ENCODE results near the gene KIF24.
"Not testable (repeated sequence)": the region's sequence is repeated elsewhere in the genome, so short reads cannot be mapped to it uniquely, and the experiment has no call there.

The KIF24 gene

DNA sequence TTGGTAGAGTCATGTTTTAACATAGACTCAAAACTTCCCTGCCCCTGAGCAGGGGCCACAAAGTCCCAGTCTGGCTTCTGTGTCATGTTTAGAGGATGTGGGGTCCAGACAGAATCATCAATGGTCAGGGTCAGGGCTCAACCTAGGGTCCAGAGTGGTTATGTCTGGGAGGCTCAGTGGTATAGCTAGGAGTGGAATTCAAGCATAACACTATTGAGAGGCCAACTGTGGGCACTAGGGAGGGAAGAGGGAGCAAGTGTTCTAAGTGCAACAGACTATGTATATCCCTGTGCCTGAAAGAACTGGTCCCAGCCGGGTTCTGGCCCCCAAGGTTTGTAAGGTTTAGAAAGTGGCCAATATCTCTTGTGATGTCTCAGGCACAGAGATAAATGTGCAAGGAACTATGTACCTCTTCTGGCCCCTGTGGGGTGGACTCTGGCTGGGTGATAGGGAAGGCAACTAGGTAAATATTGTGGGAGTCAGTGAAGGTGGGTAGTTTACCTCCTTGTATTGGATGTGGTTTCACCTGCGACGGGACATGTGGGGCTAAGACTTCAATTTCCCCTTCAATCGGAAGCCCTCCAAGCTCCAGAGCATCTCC lies 33.6 kb upstream of the KIF24 start:
- DNase-seq = no peak

GRCh38 chr9:34352957-34353356 lies 23.9 kb upstream of the KIF24 start:
- not testable (repeated sequence) for DNase-seq

DNA sequence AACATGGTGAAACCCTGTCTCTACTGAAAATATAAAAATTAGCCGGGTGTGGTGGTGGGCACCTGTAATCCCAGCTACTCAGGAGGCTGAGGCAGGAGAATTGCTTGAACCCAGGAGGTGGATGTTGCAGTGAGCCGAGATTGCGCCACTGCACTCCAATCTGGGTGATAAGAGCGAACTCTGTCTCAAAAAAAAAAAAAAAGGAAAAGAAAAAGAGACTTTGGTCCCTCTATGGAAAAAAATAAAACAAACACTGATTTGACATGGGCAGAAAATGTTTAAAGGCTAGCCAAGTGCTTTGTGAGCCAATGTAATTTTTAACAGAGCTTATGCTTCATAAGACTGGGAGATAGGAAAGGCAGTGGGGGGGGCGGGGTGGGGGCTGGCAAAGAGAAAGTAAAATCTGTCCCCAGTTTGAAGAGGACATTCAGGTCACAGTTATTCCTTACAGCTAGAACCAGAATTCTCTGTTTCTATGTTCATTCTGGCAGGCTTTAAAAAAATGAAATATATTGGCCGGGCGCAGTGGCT lies 23.1 kb upstream of the KIF24 start:
- DNase-seq = not testable (repeated sequence)

DNA sequence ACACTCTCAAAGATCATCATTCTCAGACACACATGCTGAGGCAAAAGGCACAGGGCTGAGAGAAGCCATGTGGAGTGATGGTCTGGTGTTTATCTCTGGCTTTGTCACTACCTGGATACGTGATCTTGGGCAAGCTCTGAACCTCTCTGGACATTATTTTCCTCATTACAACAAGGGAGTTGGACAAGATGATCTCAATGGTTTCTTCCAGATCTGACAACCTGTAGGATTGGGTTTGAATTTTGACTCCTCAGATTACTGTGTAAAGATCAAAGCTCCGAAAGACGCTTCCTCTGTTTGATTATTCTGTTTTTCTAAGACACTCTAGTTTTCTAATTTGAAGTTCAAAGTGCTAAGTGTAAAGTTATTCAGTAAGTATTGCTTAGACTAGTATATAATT lies 20.3 kb upstream of the KIF24 start:
- no peak for DNase-seq

- DNase-seq = no peak
These were observed 18.7 kb upstream of the KIF24 start for GRCh38 chr9:34347800-34348158.

DNA sequence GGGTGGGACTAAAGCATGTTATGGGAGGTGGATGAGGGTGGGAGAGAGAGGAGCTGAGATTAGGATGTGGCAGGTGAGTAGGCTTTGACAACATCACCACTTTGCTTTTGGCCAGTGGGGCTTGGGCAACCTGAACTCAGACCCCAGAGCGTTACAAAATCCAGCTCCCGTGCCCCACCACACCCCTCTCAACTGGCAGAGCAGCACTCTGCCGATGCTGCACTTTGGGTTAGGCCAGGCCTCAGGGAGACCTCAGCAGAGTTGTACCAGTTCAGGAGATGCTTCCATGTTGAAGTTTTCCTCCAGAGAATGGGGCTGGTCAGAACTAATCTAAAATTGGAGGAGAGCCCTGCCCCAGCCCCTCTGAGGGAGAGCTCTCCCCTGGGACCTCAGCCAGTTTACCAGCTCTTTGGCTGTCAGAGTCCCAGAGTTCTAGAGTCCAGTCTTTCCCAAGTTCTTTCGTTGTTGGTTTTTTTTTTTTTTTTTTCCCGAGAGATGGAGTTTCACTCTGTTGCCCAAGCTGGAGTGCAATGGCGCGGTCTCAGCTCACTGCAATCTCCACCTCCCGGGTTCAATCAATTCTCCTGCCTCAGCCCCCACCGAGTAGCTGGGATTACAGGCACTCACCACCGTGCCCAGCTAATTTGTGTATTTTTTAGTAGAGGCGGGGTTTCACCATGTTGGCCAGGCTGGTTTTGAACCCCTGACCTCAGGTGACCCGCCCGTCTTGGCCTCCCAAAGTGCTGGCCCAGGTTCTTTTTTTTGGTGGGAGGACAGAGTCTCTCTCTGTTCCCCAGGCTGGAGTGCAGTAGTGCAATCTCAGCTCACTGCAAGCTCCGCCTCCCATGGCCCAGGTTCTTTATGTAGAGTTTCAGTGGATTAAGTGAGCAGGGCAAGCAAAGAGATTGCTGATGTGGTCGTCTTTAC lies 18.1 kb upstream of the KIF24 start:
- DNase-seq = no peak

GRCh38 chr9:34343605-34344004 lies 14.5 kb upstream of the KIF24 start:
- no peak for DNase-seq

GRCh38 chr9:34343090-34343489 lies 14.0 kb upstream of the KIF24 start:
- DNase-seq = no peak

DNA sequence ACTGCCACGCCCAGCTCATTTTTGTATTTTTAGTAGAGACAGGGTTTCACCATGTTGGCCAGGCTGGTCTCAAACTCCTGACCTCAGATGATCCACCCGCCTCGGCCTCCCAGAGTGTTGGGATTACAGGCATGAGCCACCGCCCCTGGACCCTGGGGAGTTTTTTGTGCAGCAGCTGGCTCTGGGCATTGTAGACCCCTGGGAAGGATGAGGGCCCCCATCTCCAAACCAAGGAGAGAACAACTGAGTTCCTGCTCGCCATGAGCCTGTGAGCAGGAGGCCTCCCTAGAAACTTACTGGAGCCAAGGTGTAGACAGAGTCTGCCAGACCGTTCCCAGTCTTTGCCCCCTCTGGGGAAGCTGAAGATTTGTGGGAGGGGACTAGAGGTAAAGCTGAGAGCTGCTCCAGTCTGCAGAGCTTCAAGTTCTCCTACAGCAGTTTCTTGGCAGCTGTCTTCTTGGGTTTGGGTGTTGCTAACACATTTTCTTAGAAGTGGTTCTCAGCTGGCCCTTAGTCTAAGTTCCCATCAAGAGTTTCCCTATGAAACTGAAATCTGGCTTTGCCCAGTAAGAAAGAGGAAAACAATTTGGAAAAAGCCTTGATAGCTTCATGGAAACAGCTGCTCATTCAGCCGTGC lies 12.7 kb upstream of the KIF24 start:
- DNase-seq = no peak

DNA sequence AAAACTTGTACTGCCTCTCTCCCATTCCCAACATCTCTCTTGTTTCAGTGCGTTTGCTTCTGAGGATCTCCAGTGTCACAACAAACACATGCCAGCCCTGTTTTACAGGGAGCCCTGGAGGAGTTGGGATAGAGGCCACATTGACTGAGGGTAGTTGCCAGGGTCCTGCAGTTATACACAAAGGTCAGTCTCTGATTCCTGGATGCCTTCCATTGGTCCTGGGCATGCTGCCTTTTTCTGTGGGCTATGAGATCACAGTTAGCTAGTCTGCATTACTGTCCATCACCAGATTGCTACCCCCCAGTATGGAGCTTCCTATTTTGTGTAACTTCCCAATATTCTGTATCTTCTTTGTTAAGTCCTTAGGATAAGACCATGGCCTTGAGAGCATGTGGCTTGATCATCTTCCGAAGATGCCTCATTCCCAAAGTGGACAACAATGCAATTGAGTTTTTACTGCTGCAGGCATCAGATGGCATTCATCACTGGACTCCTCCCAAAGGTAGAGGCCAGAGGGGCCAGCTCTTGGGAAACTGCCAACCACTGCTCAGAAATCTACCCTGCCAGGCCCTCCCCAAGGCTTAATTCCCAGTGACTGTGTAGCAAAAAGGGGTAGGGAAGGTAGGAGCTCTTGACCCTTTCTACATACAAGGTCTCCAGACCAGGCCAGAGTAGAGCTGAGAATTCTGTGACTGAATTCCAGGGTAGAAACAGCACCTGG lies 9.8 kb upstream of the KIF24 start:
- DNase-seq = no peak

DNA sequence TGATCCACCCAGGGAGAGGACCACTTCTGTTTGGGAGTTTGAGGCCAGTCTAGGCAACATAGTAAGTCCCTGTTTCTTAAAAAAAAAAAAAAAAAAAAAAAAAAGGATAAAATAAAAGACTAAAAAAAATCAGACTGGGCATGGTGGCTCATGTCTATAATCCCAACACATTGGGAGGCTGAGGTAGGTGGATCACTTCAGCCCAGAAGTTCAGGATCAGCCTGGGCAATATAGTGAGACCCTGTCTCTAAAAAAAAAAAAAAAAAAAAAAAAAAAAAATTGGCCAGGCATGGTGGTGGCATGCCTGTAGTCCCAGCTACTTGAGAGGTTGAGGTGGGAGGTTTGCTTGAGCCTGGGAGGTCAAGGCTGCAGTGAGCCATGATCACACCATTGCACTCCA lies 9.0 kb upstream of the KIF24 start:
- DNase-seq = not testable (repeated sequence)

DNA sequence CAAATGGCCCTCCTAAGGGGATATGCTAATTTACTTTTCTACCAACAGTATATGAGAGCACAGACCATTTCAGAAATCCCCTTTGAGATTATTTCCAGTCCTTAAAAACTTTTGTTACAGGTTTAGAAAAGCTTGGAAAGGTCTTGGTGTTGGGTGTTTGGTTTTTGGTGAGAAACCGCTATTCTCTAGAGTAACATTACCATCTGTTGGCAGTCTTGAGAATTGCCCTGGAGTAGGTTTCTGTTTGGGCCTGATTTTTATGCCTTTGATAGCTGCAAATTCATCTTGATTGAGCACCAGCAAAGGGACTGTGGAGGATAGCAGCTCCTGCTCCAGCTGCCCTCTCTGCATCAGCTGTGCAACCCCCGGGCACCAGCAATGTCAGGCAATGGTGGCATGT lies 8.3 kb upstream of the KIF24 start:
- no peak for DNase-seq

- DNase-seq = no peak
These were observed 6.3 kb upstream of the KIF24 start for GRCh38 chr9:34335376-34335775.

DNA sequence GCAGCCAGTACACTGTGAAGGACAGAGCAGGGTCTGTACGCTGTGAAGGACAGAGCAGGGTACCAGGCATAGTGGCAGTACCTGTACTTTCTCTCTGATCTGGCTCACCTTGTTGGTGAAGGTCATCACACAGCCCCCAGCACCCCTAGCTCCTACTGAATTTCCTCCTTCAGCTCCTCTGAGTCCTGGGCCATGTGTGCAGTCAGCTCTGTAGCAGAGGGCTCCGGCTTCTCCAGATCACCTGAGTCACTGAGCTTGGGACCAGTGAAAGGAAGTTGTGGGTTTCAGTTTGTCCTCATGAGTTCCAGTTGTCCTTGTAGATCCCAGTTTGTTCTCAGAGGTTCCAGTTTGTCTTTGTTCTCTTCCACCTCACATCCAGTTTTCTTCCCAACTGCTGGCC lies 5.8 kb upstream of the KIF24 start:
- no peak for DNase-seq

DNA sequence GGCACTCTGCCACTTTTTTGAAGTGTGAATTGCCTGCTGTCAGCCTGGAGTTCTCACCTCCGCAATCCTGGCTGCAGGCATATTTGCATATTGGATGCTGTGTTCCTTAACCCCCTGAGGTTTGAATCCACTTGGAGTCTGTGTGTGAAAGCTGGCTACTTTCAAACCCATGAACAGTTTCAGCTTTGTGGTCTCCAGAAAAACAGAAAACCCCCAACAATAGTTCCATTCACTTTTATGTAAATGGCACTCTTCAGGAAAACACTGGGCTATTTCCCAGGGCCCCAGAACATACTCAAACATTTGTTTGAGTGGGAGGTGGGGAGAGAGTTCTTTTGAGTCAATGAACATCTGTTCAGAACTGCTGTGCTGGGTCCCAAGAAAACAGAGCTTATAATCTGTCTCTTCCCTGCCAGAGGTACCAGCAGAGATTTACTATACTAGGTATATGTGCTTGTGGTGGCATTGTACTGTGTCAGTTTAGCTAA lies 5.3 kb upstream of the KIF24 start:
- no peak for DNase-seq

DNA sequence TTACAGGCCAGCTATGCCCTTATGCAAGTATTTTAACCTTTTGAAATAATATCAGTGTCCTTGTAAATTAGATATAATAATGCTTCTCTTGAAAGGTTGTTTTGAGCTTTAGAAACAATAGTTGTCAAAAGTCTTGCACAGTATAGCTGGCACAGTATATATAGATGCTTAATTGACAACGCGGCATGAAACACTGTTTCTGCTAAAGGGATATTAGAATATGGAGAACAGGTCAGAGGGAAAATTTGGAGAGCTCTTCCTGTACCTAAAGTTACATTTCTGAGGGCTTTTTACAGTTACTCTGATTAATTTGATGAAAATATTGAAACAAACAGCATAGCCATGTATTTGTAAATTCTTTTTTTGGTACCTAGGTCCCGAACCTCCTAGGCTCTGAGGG lies 4.8 kb upstream of the KIF24 start:
- no peak for DNase-seq

DNA sequence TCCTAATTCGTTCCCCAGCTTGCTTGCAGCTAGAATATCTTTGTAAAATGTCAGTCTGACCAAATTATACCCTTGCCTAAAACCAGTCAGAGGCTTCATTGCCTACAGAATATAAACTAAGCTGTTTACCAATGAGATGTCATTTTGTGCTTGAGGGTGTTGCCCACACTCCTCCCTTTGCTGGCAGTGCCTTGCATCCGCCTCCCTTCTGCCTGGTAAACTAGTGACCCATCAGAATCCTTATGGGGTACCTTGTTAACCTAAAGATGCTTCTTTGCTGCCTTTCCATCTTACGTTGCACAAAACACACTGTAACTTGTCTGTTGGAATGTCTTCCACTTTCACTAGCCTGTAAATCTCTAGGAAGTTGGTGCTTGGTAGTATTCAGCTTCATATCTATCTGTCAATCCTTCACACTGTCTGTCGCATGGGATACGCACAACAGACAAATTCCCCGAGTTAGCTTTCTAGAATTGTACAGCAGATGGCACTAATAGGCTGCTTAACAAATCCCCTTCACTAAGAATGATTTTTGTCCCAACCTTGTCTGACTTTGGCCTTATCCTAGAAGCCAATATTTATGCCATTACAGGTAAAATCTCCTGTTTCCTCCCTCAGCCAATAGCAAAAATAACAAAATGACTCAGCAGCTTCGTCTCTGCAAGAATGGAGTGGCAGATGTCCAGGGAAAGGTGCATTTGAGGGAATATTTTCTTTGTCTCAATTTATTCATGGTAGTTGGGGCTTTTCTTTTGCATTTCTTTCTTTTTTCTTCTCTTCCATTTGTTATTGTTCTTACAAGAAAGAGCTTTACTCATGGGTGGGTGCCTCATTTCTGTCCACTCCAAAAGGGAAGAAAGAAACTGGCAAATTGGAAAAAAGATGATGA lies 3.3 kb upstream of the KIF24 start:
- no peak for DNase-seq

DNA sequence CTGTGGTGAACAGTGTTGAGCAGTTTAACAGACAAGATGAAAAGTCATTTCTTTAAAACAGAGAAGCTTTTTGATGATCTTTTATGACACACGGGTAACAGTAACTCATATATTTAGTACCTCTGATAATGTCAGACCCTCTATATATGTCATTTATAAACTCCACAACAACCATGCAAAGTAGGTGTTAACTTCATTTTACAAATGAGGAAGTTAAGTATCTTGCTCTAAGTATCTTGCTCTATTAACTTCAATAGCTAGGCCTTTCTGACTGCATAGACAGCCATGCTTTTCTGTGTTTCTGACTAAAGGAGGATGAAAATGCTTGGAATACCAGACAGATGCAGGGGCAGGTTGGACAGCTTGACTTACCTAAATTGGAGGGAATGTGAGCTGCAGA lies 2.1 kb upstream of the KIF24 start:
- DNase-seq = no peak

DNA sequence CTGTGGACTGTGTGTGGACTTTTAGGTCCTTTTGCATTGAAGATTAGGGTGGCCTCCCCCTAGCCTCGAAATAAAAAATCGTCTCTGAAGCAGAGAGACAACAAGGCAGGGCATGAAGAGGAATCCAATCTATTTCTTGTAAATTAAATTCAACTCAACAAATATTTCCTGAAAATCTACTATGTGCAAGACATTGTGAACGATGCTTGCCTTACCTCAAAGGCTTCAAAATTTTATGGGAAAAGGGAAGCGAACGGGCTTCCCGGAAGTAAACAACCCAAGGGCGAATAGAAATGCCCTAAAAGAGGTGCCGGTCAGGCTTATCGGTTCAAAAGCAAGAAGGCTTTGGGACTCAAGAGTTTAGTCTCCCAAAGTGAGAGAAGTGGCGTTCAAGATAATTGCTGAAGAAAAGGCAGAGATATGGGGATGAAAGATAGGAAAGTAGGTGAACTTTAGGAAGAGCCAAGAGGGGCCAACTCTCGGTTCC lies 525 bp downstream of the KIF24 start:
- DNase-seq = no peak

DNA sequence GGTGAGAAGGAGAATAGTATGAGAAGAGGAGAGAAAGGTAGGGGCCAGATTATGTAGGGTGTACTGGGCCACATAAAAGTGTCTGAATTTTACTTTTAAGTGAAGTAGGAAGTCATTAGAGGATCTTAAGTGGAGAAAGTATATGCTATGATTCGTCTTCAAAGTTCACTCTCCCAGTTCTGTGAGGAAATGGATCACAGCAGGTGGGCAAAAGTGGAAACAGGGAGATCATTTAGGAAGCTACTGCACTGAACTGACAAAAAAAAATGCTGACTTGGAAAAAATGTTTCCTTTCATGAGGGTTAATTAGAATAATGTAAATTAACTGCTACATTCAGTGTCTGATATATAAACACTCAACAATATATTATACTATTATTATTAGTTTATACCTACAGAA lies 2.4 kb downstream of the KIF24 start:
- no peak for DNase-seq

- DNase-seq = no peak
These were observed 6.0 kb downstream of the KIF24 start for GRCh38 chr9:34322899-34323591.
